Measurements from ENCODE around the gene TRIM43. TPM values are rescaled to one million over a fixed set of nuclear protein-coding genes. Genes with fewer than 3 reads are reported as not detected.
"Not testable (repeated sequence)": the region's sequence is repeated elsewhere in the genome, so short reads cannot be mapped to it uniquely, and the experiment has no call there.

Gene TRIM43
- total RNA-seq, 8 experiments from 2014 or later, result 0.31 to 0.42 (median 0.31) TPM; not detected in 5

- H3K4me1 ChIP-seq (replicated peaks in 1 of 2), result not testable (repeated sequence)
These were observed 10.3 kb downstream of the TRIM43 start for GRCh38 chr2:95602146-95602545.

GRCh38 chr2:95608356-95608755 lies 16.6 kb downstream of the TRIM43 start:
- WGBS, 10 experiments, result no CpG with 5 or more reads among the region's 3 CpGs
- H3K27ac ChIP-seq; in situ Hi-C loops (cut with MboI; ENCODE audit: low pct_unique_long_range_greater_than_20kb in 2 of 9, low sequenced_read_pairs in 9 of 9, unreplicated experiment in 9 of 9); H3K4me1 ChIP-seq (replicated peaks in 1 of 2); H3K4me3 ChIP-seq: not testable (repeated sequence)
- peak in 7 of 8 experiments; percentile 32 to 99 (median 98) for ATAC-seq (replicated peaks in 6 of 8)

More at GRCh38 chr2:95602146-95602545, 10.3 kb downstream of the TRIM43 start:
- H3K27ac ChIP-seq; H3K4me3 ChIP-seq; in situ Hi-C loops (cut with MboI; ENCODE audit: low pct_unique_long_range_greater_than_20kb in 2 of 9, low sequenced_read_pairs in 9 of 9, unreplicated experiment in 9 of 9): not testable (repeated sequence)
- peak in 1 of 8 experiments; percentile 41 for ATAC-seq (replicated peaks in 6 of 8)

GRCh38 chr2:95609764-95610163 lies 18.0 kb downstream of the TRIM43 start:
- H3K27ac ChIP-seq; in situ Hi-C loops (cut with MboI; ENCODE audit: low pct_unique_long_range_greater_than_20kb in 2 of 9, low sequenced_read_pairs in 9 of 9, unreplicated experiment in 9 of 9); H3K4me3 ChIP-seq; H3K4me1 ChIP-seq (replicated peaks in 1 of 2): not testable (repeated sequence)
- no CpG with 5 or more reads among the region's 2 CpGs for WGBS, 10 experiments
- peak in 4 of 8 experiments; percentile 42 to 93 (median 63) for ATAC-seq (replicated peaks in 6 of 8)

DNA sequence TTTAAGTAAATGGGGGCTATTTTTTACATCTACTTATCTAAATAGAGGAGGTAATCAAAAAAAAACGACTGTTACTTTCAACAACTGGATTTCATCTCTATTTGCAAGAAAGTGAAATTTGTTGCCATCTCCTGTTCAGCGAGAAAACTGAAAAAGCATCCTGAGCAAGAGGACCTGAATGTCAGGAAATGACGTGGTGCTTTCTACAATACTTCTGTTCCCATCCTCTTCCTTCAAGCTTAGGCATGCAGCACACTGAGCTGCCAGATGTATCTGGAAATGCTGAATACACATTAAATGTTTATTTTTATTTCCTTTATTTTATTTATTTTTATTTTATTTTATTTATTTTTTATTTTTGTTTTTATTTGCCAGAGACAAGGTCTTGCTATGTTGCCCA lies 21.2 kb downstream of the TRIM43 start:
- H3K4me1 ChIP-seq (replicated peaks in 1 of 2); H3K27ac ChIP-seq; in situ Hi-C loops (cut with MboI; ENCODE audit: low pct_unique_long_range_greater_than_20kb in 2 of 9, low sequenced_read_pairs in 9 of 9, unreplicated experiment in 9 of 9); H3K4me3 ChIP-seq: not testable (repeated sequence)
- WGBS, 10 experiments, result no CpG with 5 or more reads among the region's 3 CpGs
- ATAC-seq (replicated peaks in 6 of 8), result peak in 3 of 8 experiments; percentile 19 to 48 (median 44)

- in situ Hi-C loops (cut with MboI; ENCODE audit: low pct_unique_long_range_greater_than_20kb in 2 of 9, low sequenced_read_pairs in 9 of 9, unreplicated experiment in 9 of 9); H3K4me1 ChIP-seq (replicated peaks in 1 of 2); ATAC-seq (replicated peaks in 6 of 8); H3K27ac ChIP-seq; H3K4me3 ChIP-seq: not testable (repeated sequence)
- WGBS, 10 experiments, result no CpG with 5 or more reads among the region's 5 CpGs
These were observed 30.9 kb downstream of the TRIM43 start for GRCh38 chr2:95622728-95623127.

GRCh38 chr2:95630987-95631386 lies 39.2 kb downstream of the TRIM43 start:
- H3K27ac ChIP-seq; H3K4me3 ChIP-seq; ATAC-seq (replicated peaks in 6 of 8); in situ Hi-C loops (cut with MboI; ENCODE audit: low pct_unique_long_range_greater_than_20kb in 2 of 9, low sequenced_read_pairs in 9 of 9, unreplicated experiment in 9 of 9); H3K4me1 ChIP-seq (replicated peaks in 1 of 2): not testable (repeated sequence)
- WGBS, 10 experiments, result no CpG with 5 or more reads among the region's 2 CpGs

DNA sequence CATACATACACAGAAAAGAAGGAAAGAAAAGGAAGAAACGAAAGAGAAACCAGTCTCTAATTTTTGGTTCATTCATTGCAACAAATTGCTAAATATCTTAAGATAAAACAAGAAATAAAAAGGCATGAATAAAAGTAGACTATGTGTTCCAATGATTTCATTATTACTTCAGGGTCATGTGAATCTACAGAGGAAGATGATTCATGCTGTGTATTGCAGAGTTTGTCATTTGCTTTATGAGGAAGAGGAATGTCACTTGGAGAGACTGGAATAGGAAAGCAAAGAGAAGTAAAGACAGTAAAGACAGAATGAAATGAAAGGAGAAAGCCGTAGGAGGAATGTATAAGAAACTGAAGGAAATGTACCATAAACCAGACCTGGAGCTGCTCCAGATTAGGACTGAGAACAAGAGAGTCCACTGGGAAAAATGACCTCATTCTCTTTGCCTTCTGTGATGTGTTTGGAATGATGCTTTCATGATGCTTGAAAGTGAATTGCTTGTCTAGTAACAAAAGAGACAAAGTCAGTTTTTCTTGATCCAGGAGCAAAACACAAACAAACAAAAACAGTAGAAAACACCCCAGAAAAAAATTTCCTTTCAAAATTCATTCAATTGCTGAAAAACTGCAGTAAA lies 41.9 kb downstream of the TRIM43 start:
- H3K4me1 ChIP-seq (replicated peaks in 1 of 2); in situ Hi-C loops (cut with MboI; ENCODE audit: low pct_unique_long_range_greater_than_20kb in 2 of 9, low sequenced_read_pairs in 9 of 9, unreplicated experiment in 9 of 9); H3K27ac ChIP-seq; H3K4me3 ChIP-seq: not testable (repeated sequence)
- no CpG with 5 or more reads among the region's 2 CpGs for WGBS, 10 experiments
- peak in 7 of 8 experiments; percentile 36 to 96 (median 74) for ATAC-seq (replicated peaks in 6 of 8)

GRCh38 chr2:95640515-95641288 lies 48.9 kb downstream of the TRIM43 start:
- ATAC-seq (replicated peaks in 6 of 8), result peak in 1 of 8 experiments; percentile 22
- H3K4me3 ChIP-seq; H3K27ac ChIP-seq; H3K4me1 ChIP-seq (replicated peaks in 1 of 2); in situ Hi-C loops (cut with MboI; ENCODE audit: low pct_unique_long_range_greater_than_20kb in 2 of 9, low sequenced_read_pairs in 9 of 9, unreplicated experiment in 9 of 9): not testable (repeated sequence)
- no CpG with 5 or more reads among the region's 25 CpGs for WGBS, 10 experiments

GRCh38 chr2:95641289-95641575 lies 49.4 kb downstream of the TRIM43 start:
- H3K4me1 ChIP-seq (replicated peaks in 1 of 2); H3K27ac ChIP-seq; ATAC-seq (replicated peaks in 6 of 8); H3K4me3 ChIP-seq; in situ Hi-C loops (cut with MboI; ENCODE audit: low pct_unique_long_range_greater_than_20kb in 2 of 9, low sequenced_read_pairs in 9 of 9, unreplicated experiment in 9 of 9): not testable (repeated sequence)
- no CpG with 5 or more reads among the region's 9 CpGs for WGBS, 10 experiments

DNA sequence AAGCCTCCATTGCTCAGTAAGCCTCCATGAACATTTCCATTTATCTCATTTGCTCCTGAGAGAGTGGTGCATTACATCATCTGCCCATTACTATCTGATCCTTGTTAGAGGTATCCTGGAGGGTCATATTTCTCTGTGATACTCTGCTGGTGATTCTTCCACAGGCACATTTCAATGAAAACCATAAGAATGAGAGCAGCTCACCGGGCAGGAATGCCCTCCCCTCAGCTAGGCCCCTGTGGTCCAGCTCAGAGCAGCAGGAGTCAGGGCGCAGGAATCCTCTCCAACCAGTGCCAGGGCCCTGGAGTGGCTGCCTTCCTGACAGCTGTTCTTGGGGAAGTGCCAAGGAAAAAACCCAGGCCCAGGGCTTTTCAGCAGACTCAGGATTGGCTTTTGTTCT lies 50.0 kb downstream of the TRIM43 start:
- H3K4me3 ChIP-seq; in situ Hi-C loops (cut with MboI; ENCODE audit: low pct_unique_long_range_greater_than_20kb in 2 of 9, low sequenced_read_pairs in 9 of 9, unreplicated experiment in 9 of 9); H3K4me1 ChIP-seq (replicated peaks in 1 of 2); H3K27ac ChIP-seq: not testable (repeated sequence)
- peak in 5 of 8 experiments; percentile 8 to 88 (median 66) for ATAC-seq (replicated peaks in 6 of 8)
- no CpG with 5 or more reads among the region's 2 CpGs for WGBS, 10 experiments

GRCh38 chr2:95642360-95642759 lies 50.6 kb downstream of the TRIM43 start:
- ATAC-seq (replicated peaks in 6 of 8), result peak in 2 of 8 experiments; percentile 7 to 8
- H3K27ac ChIP-seq; in situ Hi-C loops (cut with MboI; ENCODE audit: low pct_unique_long_range_greater_than_20kb in 2 of 9, low sequenced_read_pairs in 9 of 9, unreplicated experiment in 9 of 9); H3K4me3 ChIP-seq; H3K4me1 ChIP-seq (replicated peaks in 1 of 2): not testable (repeated sequence)
- WGBS, 10 experiments, result no CpG with 5 or more reads among the region's 2 CpGs

DNA sequence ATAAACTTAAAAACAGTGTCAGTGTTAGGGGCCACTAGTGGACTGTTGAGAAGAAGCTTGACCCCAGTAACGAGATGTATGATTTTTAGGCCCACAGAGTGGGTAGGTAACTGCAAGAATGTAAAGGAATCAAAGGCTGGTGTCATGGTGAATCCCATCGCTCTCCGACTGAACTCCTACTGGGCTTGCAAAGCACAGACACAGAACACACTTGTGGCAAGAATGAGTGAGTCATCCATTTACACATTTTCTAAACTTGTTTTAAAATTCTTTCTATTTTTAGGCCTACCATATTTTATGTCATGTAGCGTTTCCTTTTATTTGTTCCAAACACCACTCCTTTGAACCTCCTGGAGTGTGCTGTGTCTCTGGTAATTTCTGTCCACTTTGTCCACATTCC lies 51.1 kb downstream of the TRIM43 start:
- H3K4me3 ChIP-seq; H3K27ac ChIP-seq; in situ Hi-C loops (cut with MboI; ENCODE audit: low pct_unique_long_range_greater_than_20kb in 2 of 9, low sequenced_read_pairs in 9 of 9, unreplicated experiment in 9 of 9); H3K4me1 ChIP-seq (replicated peaks in 1 of 2): not testable (repeated sequence)
- peak in 5 of 8 experiments; percentile 17 to 92 (median 66) for ATAC-seq (replicated peaks in 6 of 8)
- no CpG with 5 or more reads among the region's 4 CpGs for WGBS, 10 experiments

DNA sequence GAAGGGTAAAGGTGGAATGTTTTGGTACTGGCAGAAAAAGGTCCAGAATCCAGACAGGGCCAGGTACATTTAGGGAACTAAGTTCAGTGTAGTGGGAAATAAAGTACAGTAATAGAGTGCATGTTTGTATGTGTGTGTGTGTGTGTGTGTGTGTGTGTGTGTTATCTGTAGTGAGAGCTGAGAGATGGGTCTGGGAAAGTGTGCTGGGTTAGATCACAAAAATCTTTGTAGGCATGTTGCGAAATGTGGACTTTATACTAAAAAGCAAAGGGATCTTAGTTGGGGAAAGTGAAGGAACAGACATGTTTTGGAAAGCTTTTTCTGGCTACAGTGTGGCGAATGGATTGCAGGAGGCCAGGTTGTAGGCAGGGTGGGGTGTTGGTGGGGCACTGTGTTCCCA lies 53.5 kb downstream of the TRIM43 start:
- H3K27ac ChIP-seq; H3K4me3 ChIP-seq; ATAC-seq (replicated peaks in 6 of 8); H3K4me1 ChIP-seq (replicated peaks in 1 of 2); in situ Hi-C loops (cut with MboI; ENCODE audit: low pct_unique_long_range_greater_than_20kb in 2 of 9, low sequenced_read_pairs in 9 of 9, unreplicated experiment in 9 of 9): not testable (repeated sequence)
- WGBS, 10 experiments, result no CpG with 5 or more reads among the region's 2 CpGs
